Stimulated activated CD4-positive, alpha-beta T cell treated with anti-CD3 and anti-CD28 coated beads, Interleukin-1b, Interleukin-23, amount 100 ng/mL, for 48 hours (primary cell): Measurements from ENCODE around the gene OR6K3.

ENCODE experiments used
- DNase-seq: peaks from one replicate; pipeline ENCODE4 v3.0.0-alpha.2; 2020

OR6K3 gene

GRCh38 chr1:158686111-158687009 lies 34.2 kb downstream of the OR6K3 start, which contains the start of gene SPTA1:
TSS of gene SPTA1 (minus strand) at chr1:158686715. CDS start at chr1:158686517, 198 bp downstream.
- no peak for DNase-seq

GRCh38 chr1:158685085-158685484 lies 35.4 kb downstream of the OR6K3 start:
- no peak for DNase-seq

- no peak for DNase-seq
Observed at GRCh38 chr1:158681606-158682005, 38.9 kb downstream of the OR6K3 start.

- DNase-seq: no peak
Observed at GRCh38 chr1:158679289-158679688, 41.2 kb downstream of the OR6K3 start.

GRCh38 chr1:158675563-158676323 lies 44.8 kb downstream of the OR6K3 start:
- DNase-seq: no peak

GRCh38 chr1:158674302-158674701 lies 46.2 kb downstream of the OR6K3 start:
- DNase-seq: no peak
